GM19324 (cell line): ENCODE data around the gene FMNL3.
"Not testable (repeated sequence)": the region's sequence is repeated elsewhere in the genome, so short reads cannot be mapped to it uniquely, and the experiment has no call there.

Source experiments
- ATAC-seq: cut with Tn5 transposase; IDR thresholded peaks from one replicate; pipeline ENCODE4 v1.9.1; 2021; ENCODE audit warnings: mild to moderate bottlenecking, moderate library complexity; ENCODE audit not compliant: unreplicated experiment, low FRiP score

Gene FMNL3

GRCh38 chr12:49616533-49617219, 90.5 kb downstream of the FMNL3 start:
- no peak for ATAC-seq

GRCh38 chr12:49615725-49616124, 91.5 kb downstream of the FMNL3 start:
- no peak for ATAC-seq

GRCh38 chr12:49612210-49612609, 95.0 kb downstream of the FMNL3 start:
- ATAC-seq, result no peak

- ATAC-seq, result not testable (repeated sequence)
Observed at GRCh38 chr12:49610785-49611184, 96.4 kb downstream of the FMNL3 start.

- ATAC-seq, result no peak
Observed at GRCh38 chr12:49609875-49610154, 97.4 kb downstream of the FMNL3 start.

- ATAC-seq, result no peak
Observed at GRCh38 chr12:49609059-49609874, 97.9 kb downstream of the FMNL3 start.

GRCh38 chr12:49605539-49605938, 101.7 kb downstream of the FMNL3 start, which contains the start of gene FAM186B:
Gene FAM186B, minus strand, starts transcription at chr12:49605639. Its CDS starts 162 bp downstream, at chr12:49605477.
- ATAC-seq, result not testable (repeated sequence)

GRCh38 chr12:49604856-49605255, 102.3 kb downstream of the FMNL3 start:
- ATAC-seq, result no peak

- ATAC-seq, result no peak
Observed at GRCh38 chr12:49603721-49604120, 103.5 kb downstream of the FMNL3 start.

GRCh38 chr12:49599961-49600360, 107.2 kb downstream of the FMNL3 start:
- no peak for ATAC-seq

- ATAC-seq, result no peak
Observed at GRCh38 chr12:49598527-49598926, 108.7 kb downstream of the FMNL3 start.

- no peak for ATAC-seq
Observed at GRCh38 chr12:49588721-49589516, 118.3 kb downstream of the FMNL3 start.

- no peak for ATAC-seq
Observed at GRCh38 chr12:49588281-49588680, 118.9 kb downstream of the FMNL3 start.

- no peak for ATAC-seq
Observed at GRCh38 chr12:49587174-49587908, 119.9 kb downstream of the FMNL3 start.
